ENCODE results near the gene RBMXL3.

- TF ChIP-seq CTCF (IDR thresholded peaks at IDR 0.05; ENCODE audit: low read depth, low read length) (no peak), EZH2phosphoT487 (IDR thresholded peaks at IDR 0.05; ENCODE audit: low read depth) (no peak)
Observed at GRCh38 chrX:115214605-115215004, 25.4 kb downstream of the RBMXL3 start.

All from OCI-LY3 (cell line).